Gastrocnemius medialis (tissue), 4 donors: Measurements from ENCODE around the gene LAMB1. TPM values are rescaled to one million over a fixed set of nuclear protein-coding genes. Genes with fewer than 3 reads are reported as not detected.

Experiments
- ATAC-seq, 2 donors: fragments of 150-250 bp; one replicate each; pipeline ENCODE4 v1.9.1; 2016
- DNase-seq, 2 donors: peaks; one replicate each; pipeline ENCODE4 v3.0.0-alpha.2; 2019
- H3K27ac ChIP-seq, 4 donors: fragments of 200-600 bp; sonication (generic); 1 replicate in 1 of 4; 2 replicates in 3 of 4; pipeline ENCODE4 v1.5.1; 2016 to 2018; ENCODE audit warnings: mild to moderate bottlenecking in 2 of 4, moderate library complexity in 1 of 4
- H3K27me3 ChIP-seq, 3 donors: fragments of 200-600 bp; sonication (generic) in 2 of 3; 1 replicate in 1 of 3; 2 replicates in 2 of 3; pipeline versions ENCODE4 v1.5.1 to v1.6.0; 2016 to 2019; ENCODE audit warnings: mild to moderate bottlenecking in 1 of 3, moderate library complexity in 1 of 3
- H3K36me3 ChIP-seq, 2 donors: fragments of 200-600 bp; sonication (generic) in 1 of 2; one replicate each; pipeline ENCODE4 v1.5.1; 2017 to 2018
- H3K4me1 ChIP-seq, 2 donors: fragments of 200-600 bp; sonication (generic) in 1 of 2; one replicate each; pipeline ENCODE4 v1.5.1; 2016 to 2017; ENCODE audit warnings: mild to moderate bottlenecking in 2 of 2
- H3K4me3 ChIP-seq, 4 donors: fragments of 200-600 bp; sonication (generic) in 3 of 4; 1 replicate in 1 of 4; 2 replicates in 3 of 4; pipeline ENCODE4 v1.5.1; 2016 to 2019; ENCODE audit warnings: mild to moderate bottlenecking in 2 of 4
- H3K9me3 ChIP-seq, 3 donors: fragments of 200-600 bp; sonication (generic) in 2 of 3; 1 replicate in 1 of 3; 2 replicates in 2 of 3; pipeline ENCODE4 v1.5.1; 2016 to 2019
- POLR2A ChIP-seq, 2 donors: fragments of 450-650 bp; IDR thresholded peaks; one replicate each; pipeline ENCODE4 v1.6.1; 2017; ENCODE audit warnings: antibody characterized with exemption in 2 of 2, mild to moderate bottlenecking in 2 of 2, moderate library complexity in 2 of 2
- in situ Hi-C, 4 donors: fragments of 200-750 bp; cut with MboI; loops; one replicate each; pipeline versions ENCODE4 v1.15.0 to v1.8.0; 2017; ENCODE audit warnings: low sequenced_read_pairs in 4 of 4
- intact Hi-C: fragments of 100-400 bp; cut with DNase I; formaldehyde crosslinking; loops from one replicate; pipeline ENCODE4 v1.15.1; 2023; ENCODE audit warnings: low total_unique reads
- total RNA-seq, 4 donors: library from RNA; depleted of rRNA; stranded (reverse); fragments of >200 nt; gene quantifications; one replicate each; pipeline versions ENCODE4 v1.1.0 to v1.2.3, GENCODE V29; 2016
- TF ChIP-seq, protein P1 (sequence below), 5 experiments: fragments of 450-650 bp in 3 of 5; fragments of 200-600 bp in 2 of 5; sonication (generic) in 2 of 5; IDR thresholded peaks in 4 of 5; conservative IDR thresholded peaks in 1 of 5; 1 replicate in 4 of 5; 2 replicates in 1 of 5; pipeline ENCODE4 v1.5.1; 2016 to 2019; ENCODE audit warnings: antibody characterized with exemption in 5 of 5, mild to moderate bottlenecking in 3 of 5, moderate library complexity in 3 of 5

Gene LAMB1
- total RNA-seq, 4 donors from 2014 or later = 14.5 to 56.6 (median 29.8) TPM

DNA sequence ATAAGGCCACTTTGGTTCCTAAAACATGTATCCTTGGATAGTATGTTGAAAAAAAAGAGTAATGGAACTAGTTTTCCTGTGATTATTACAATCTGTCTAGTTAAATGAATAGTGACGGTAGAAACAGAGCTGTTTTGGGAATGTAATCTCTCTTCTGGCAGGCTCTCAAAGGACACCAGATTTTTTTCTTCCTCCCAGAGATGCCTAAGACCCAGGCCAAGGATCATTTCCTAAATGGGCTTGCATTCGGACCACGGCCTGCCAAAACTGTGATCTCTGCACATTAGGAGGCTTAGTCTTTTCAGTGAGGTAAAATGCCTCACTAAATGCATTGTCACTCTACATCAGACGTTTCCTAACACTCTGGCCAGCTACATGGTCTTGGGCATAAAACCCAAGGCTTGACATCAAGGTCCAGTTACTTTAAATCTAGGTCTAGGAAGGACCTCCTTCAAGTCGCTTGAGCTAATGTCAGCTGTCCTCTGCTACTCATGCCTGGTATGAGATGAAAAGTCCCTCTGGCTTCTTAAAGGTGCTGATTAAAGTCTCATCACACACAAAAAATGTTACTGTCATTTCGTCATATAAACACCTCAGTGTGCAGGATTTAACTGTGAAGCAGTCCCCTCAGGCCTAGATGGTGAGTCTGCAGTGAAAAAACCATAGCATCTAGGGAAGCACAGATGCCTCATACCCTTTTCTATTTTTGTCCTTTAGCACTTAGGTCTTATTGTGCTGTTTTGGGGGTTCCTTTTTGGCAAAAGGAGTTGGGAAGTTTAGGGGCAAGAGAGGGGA lies 64.3 kb downstream of the LAMB1 start:
- Histone ChIP-seq H3K9me3 (no peaks in the 10 kb centered on the region), H3K27ac (peak overlapping the region; percentile 47 to 65 (median 59)), H3K4me1 (peaks cover 26 to 39% of the 10 kb centered on the region in 2 donors), H3K36me3 (peaks cover 0 to 24% of the 10 kb centered on the region in 2 donors), H3K4me3 (no peak overlapping the region), H3K27me3 (no peaks in the 10 kb centered on the region)
- DNase-seq = no peak
- intact Hi-C loops (no loop called here), in situ Hi-C loops (no loop called here)
- peak; percentile 42 to 61 for ATAC-seq
- TF ChIP-seq, protein P1, sequence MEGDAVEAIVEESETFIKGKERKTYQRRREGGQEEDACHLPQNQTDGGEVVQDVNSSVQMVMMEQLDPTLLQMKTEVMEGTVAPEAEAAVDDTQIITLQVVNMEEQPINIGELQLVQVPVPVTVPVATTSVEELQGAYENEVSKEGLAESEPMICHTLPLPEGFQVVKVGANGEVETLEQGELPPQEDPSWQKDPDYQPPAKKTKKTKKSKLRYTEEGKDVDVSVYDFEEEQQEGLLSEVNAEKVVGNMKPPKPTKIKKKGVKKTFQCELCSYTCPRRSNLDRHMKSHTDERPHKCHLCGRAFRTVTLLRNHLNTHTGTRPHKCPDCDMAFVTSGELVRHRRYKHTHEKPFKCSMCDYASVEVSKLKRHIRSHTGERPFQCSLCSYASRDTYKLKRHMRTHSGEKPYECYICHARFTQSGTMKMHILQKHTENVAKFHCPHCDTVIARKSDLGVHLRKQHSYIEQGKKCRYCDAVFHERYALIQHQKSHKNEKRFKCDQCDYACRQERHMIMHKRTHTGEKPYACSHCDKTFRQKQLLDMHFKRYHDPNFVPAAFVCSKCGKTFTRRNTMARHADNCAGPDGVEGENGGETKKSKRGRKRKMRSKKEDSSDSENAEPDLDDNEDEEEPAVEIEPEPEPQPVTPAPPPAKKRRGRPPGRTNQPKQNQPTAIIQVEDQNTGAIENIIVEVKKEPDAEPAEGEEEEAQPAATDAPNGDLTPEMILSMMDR (IDR thresholded peaks at IDR 0.05 in 4 of 5, conservative IDR thresholded peaks at IDR 0.05 in 1 of 5) = no peak
- TF ChIP-seq POLR2A (IDR thresholded peaks at IDR 0.05) = no peak

DNA sequence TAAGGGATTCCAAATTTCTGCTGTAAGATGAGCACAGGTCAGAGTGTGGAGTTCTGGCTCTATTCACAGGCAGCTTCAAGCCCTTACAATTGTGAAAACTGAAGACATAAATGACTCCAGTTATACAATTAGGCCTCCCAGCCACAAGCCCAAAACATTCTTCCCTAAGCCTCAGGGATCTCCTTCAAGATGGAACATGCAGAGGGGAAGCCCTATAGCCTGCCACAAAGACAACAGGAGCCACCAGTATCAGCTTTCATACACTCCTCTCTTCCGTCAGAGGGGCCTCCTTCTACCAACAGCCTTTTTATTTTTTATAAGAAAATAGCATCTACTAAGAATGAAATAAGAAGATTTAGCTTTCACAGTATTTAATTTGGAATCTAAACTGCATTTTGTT lies 65.4 kb downstream of the LAMB1 start:
- Histone ChIP-seq H3K9me3 (no peaks in the 10 kb centered on the region), H3K4me3 (no peak overlapping the region), H3K27me3 (no peaks in the 10 kb centered on the region), H3K36me3 (peaks cover 0 to 32% of the 10 kb centered on the region in 2 donors), H3K4me1 (peaks cover 26 to 39% of the 10 kb centered on the region in 2 donors), H3K27ac (peak overlapping the region; percentile 47 to 65 (median 59))
- DNase-seq (no peak), ATAC-seq (peak in 1 of 2 donors; percentile 49)
- TF ChIP-seq POLR2A (IDR thresholded peaks at IDR 0.05) = no peak
- TF ChIP-seq, protein P1 (IDR thresholded peaks at IDR 0.05 in 4 of 5, conservative IDR thresholded peaks at IDR 0.05 in 1 of 5) = no peak
- in situ Hi-C loops = no loop called here
- intact Hi-C loops = no loop called here

DNA sequence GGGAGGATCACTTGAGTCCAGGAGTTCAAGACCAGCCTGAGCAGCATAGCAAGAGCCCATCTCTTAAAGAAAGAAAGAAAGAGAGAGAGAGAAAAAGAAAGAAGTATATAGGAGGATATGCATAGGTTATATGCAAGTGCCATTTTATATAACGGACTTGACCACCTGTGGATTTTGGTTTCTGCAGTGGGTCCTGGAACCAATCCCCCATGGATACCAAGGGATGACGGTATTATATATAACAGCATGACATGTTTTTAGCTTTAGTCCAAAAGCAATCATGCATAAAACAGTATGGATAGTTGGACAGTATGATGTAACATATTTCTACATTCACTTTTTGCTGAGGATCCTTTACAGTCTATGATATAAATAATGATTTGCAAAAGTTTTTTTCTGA lies 66.6 kb downstream of the LAMB1 start:
- Histone ChIP-seq H3K9me3 (no peaks in the 10 kb centered on the region), H3K36me3 (peaks cover 2 to 34% of the 10 kb centered on the region in 2 donors), H3K4me3 (no peak overlapping the region), H3K27me3 (no peaks in the 10 kb centered on the region), H3K4me1 (peaks cover 26 to 39% of the 10 kb centered on the region in 2 donors), H3K27ac (no peak overlapping the region)
- in situ Hi-C loops (no loop called here), intact Hi-C loops (no loop called here)
- TF ChIP-seq POLR2A (IDR thresholded peaks at IDR 0.05) = no peak
- TF ChIP-seq, protein P1 (IDR thresholded peaks at IDR 0.05 in 4 of 5, conservative IDR thresholded peaks at IDR 0.05 in 1 of 5) = no peak
- ATAC-seq (no peak), DNase-seq (no peak)

DNA sequence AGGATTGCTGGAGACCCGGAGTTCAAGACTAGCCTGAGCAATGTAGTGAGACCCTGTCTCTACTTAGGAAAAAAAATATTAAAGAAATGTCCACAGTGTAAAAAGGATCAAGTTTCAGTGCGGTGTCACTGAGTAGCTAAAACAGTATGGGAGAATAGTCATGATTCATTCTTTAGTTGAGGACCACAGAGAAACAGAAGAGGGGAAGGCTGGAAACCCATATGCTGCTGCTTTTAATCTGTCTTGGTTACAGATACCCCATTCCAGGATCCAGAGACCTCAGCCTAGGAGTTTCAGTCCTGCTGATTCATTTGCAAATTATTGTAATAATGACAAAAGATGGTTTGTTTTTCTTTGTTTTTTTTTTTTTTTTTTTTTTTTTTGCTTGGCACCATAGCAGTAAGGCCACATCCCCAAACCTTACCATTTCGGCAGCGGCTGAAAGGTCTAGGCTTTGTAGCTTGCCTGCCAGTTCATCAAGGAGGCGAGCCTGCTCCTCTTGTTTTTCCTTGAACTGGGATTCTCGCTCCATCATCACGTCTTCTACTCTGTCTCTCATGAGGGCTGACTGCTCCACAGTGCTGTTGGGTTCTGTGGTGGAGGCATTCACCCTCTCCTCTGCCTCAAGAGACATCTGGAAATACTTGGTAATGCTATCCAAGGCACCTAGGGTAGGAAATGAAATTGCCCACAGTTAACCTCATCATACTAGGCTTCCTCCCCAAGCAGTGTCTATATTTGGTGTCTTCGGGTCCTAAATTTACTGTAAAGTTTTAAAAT lies 67.8 kb downstream of the LAMB1 start:
- Histone ChIP-seq H3K27ac (no peak overlapping the region), H3K9me3 (no peaks in the 10 kb centered on the region), H3K36me3 (peaks cover 2 to 28% of the 10 kb centered on the region in 2 donors), H3K4me1 (peaks cover 23 to 34% of the 10 kb centered on the region in 2 donors), H3K27me3 (no peaks in the 10 kb centered on the region), H3K4me3 (no peak overlapping the region)
- TF ChIP-seq, protein P1 (IDR thresholded peaks at IDR 0.05 in 4 of 5, conservative IDR thresholded peaks at IDR 0.05 in 1 of 5) = no peak
- TF ChIP-seq POLR2A (IDR thresholded peaks at IDR 0.05) = no peak
- DNase-seq = no peak
- no peak for ATAC-seq
- intact Hi-C loops = no loop called here
- in situ Hi-C loops = no loop called here
